SK-N-MC (cell line): Measurements from ENCODE around the gene ATP6V0B.

ENCODE experiments used
- EZH2 ChIP-seq: fragments of 200-600 bp; sonication (generic); IDR thresholded peaks from one replicate; pipeline ENCODE4 v1.6.1; 2017; ENCODE audit warnings: antibody characterized with exemption
- FOXP2 ChIP-seq: optimal IDR thresholded peaks from 2 replicates; pipeline ENCODE3; 2011; ENCODE audit warnings: mild to moderate bottlenecking, moderate library complexity; ENCODE audit not compliant: insufficient read depth; ENCODE audit errors: extremely low read length, control extremely low read depth
- POLR2AphosphoS5 ChIP-seq: IDR thresholded peaks from 2 replicates; pipeline ENCODE4 v1.6.1; 2012; ENCODE audit warnings: mild to moderate bottlenecking, low read depth, low read length, borderline replicate concordance

GRCh38 chr1:43947874-43948437 is 26.8 kb upstream of the ATP6V0B start:
- no peak for TF ChIP-seq POLR2AphosphoS5
- TF ChIP-seq EZH2, result no peak
- TF ChIP-seq FOXP2, result no peak
